Stimulated activated CD4-positive, alpha-beta T cell treated with anti-CD3 and anti-CD28 coated beads, Interleukin-15, amount 100 ng/mL, for 48 hours (primary cell): ENCODE data around the gene ADGRD1.

ENCODE experiments used
- DNase-seq, 2 donors: peaks; one replicate each; pipeline ENCODE4 v3.0.0-alpha.2; 2020; ENCODE audit warnings: low read depth in 2 of 2

ADGRD1 gene

DNA sequence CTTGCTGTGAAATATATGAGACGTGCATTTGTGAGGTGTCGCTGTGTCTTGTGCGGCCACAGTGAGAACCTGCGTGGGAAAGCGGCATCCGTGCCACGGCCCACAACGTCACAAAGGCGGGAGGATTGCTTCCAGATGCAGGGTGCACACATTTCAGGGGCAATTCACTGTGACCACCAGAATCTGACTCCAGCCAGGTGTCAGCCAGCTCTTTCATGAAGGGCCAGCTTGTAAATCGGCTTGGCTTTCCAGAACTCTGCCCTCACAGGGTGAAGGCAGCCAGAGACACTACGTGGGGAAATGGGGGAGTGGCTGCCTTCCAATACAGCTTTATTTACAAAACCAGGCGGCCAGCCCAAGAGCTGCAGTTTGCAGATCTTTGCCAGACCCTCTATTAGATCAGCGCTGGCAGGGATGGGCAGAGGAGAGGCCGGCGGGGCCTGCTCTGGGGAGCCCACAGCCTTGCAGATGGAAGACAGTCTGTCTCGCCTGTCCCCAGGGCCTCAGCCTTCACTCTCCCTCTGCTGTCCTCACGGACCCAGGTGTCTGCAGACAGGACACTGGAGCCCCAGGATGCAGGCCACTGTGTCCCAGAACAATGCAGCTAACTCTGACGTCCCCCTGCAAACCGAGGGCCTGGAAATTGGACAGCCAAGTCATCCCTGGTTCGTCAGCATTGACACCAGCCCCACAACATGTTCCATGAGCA is 53.5 kb downstream of the ADGRD1 start:
- DNase-seq: no peak

DNA sequence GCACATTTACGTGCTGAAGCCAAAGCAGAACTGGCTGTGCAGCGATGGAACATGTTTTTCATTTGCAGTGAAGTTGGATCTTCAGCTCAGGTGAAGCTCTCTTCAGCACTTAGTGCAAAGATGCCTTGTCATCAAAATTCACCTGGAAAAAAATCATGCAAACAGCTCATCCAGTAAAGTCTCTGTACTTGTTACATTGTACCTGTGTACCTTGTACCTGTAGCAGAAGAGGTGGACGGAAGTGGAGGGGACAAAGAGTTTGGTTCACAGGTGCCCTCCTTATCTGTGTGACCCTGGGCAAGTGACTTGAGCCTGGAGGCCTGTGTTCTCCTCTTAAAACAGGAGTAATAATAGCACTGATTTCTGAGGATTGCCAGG is 54.0 kb downstream of the ADGRD1 start:
- no peak for DNase-seq

DNA sequence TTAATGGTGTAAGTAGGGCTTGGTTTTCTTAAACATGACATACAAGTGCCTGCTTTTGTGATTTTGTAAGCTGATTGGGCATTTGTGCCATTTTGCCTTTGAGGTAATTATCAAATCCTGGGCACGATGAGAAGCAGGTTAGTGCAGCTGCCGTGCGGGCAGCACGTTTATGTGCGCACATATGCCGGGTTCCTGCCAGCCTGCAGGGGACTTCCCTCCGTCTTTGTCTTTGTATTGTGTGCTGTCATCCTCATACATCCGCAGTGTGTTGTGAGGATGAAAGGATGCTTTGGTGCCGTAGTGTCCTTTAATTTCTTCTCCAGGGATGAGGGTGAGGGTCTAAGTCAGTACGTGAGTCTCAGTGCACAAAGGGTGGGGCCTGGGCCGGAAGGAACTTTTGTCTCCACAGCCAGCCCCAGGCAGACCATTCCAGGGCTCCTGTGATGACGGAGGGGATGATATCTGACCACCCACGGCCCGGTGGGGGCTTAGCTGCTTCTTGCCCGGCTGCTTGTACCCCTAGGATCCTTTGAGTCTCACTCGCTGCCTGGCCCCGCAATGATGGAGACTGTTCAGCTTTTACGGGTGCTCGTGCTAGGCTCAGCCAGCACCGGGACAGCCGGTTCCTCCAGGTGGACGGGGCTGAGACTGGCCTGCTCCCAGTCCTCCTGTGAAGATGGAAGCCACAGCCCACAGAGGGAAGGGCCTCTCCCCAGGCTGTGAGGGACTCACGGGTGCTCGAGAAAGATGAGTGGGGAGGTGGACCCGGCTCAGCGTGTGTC is 54.6 kb downstream of the ADGRD1 start:
- DNase-seq: no peak

DNA sequence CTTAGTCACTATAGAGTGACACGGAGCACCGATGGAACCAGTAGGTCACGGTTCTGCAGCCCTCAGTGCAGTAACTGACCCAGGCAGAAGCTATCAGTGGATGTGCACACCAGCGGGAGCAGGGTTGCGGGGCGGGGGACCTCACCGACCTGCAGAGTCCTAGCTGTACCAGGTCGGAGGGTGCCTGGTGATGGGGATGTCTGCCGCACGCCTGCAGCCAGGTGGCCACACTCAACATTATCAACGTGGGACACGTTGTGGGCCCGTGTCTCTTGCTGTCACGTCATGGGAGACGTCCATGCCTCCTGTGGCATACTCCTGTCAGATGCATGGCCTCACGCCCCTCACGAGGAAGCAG is 55.2 kb downstream of the ADGRD1 start:
- DNase-seq: no peak

DNA sequence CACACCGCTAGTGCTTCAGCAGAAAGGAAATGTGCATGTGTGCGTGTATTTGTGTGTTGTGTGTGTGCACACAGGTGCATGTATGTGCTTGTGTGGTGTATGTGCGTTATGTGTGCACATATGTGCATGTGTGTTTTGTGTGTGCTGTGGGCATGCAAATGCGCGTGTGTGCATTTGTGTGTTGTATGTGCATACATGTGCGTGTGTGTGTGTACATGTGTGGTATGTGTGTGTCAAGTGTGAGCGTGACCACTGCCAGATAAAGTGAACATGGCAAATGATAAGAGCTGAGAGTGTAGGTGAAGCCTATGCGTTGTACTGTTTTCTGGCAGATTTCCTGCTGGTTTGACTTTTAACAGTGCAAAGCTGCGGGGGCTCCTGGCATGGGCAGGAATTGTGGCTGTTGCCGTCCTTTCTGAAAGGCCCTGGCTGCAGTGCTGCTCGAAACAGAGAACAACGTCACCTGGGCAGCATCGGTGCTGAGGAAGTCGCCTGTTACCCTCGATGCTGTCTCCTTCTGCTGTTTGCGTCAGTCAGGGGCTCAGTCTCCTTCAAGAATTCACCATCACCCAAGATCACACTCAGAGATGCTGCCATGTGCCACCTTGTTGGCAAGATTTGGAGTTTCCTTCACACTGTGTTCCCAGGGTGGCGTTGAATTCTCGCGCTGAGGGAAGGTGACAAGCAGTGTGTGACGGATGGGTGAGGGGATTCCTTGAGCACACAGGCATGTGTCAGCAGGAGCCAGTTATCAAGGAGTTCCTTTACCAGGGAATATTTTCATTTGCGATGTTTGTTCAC is 56.1 kb downstream of the ADGRD1 start:
- DNase-seq: no peak

DNA sequence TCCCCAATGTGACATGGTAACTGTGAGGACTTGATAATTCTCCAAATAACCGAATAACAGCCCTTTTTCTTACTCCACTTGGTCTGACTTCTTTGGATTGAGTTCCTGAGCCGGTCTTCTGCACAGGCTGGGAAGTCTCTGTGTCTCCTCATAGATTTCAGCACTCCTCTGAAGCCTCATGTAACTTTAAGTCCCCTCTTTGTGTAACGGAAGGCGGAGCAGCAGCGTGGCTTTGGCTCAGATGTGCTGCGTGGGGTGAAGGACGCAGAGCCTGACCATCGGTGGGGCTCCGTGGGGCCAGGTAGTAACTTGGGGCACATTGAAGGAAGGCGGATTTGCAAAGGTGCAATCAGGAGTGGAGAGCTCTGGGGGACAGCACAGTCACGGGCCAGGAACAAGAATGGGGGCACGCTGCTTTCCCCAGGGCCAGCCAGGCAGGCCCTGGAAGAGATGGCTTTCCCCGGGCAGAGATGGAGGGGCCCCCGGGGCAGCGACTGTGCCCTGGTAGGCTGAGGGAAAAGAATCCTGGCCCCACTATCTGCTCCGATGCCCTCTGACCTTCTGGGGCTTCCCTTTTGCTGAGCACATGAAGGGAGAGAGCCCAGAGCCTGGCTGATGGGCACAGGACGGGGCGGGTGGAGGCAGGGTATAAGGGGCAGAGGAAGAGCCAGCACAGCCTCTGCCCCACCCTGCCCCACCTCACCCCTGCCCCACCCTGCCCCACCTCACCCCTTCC is 56.9 kb downstream of the ADGRD1 start:
- DNase-seq: no peak

DNA sequence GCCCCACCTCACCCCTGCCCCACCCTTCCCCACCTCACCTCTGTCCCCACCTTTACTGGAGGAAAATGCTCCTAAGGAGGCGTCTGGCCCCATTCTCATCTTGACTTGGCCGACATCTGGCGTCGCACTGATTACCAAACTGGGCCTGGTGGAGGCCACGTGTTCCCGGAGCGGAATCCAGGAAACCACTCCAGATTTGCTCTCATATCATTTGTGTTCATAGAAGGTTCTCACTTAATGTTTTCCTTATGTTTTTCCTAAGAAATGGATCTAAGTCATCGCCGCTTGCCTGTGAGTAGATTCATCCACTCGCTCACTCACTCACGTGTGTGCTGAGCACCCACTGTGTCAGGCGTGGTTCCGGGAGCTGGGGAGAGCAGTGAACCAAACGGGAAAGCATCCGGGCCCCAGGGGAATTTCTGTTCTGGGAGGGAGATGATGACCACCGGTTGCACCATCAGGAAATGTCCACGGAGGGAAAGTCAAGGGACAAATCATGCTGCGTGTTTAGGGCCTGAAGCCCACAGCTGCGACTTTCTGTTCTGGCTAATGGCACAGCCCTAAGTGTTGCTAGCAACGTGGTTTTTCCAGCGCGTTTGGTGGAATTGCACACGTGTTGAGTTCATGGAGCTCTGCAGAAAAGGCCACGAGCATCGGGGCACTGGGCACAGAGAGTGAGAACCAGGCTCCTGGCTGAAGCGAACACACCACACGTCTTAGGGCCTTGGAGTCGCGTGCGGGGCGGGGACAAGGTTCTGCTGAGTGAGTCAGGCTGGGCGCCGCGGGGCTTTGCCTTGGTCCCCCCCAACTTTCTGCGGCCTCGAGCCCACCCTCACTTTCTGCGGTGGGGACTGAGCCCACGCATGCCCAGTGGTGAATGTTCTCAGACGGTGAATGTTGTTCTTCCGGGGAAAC is 57.7 kb downstream of the ADGRD1 start:
- DNase-seq: no peak

DNA sequence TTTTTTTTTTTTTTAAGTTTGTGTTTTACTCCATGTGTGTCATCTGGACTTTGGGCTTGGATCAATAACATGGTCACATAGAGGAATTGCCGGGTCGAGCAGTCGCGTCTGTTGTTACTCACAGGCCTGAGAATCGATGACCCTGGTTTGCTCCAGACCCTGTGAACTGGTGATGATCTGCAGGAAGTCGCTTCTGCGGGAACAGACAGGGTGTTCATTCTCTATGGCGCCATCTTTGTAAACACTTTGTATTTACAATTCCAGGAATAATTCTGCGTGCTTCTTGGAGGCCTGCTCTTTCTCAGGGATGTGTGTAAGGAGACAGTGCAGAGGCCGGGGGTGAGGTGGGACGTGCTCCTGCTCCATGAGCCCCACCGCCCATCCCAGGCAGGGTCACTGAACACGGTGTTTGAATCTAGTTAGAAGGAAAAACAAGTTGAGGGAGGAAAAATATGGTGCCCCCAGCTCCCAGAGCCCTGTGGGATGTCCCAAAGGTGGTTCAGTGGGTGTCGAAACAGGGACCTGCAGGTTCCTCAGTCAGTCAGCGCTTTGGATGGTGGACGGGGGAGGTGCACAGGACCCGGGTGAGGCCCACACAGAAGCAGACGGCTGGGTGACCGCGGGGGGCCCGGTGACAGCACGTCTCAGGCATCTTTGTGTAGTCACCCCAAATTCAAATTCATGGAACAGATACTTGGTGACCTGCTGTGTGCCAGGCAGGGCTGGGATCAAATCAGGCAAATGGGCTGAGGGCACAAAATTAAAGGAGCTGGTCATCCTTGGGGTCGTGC is 58.8 kb downstream of the ADGRD1 start:
- no peak for DNase-seq

DNA sequence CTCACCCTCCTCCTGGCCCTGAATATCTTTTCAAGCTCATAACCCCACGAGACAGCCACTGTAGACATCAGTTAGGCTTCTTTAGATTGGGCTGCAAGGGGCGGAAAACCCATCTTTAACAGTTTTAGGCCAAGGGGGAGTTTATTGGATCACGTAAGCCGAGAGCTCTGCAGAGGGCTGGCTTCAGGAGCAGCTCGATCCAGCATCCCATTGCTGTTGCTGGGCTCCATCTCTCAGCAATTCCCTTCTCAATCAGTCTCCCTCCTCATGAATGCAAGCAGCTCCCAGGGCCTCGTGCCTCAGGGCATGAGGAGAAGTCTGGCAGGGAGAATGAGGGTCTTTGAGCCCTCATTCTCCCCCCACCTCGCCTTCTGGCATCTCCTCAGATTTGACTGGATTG is 59.4 kb downstream of the ADGRD1 start:
- no peak for DNase-seq

DNA sequence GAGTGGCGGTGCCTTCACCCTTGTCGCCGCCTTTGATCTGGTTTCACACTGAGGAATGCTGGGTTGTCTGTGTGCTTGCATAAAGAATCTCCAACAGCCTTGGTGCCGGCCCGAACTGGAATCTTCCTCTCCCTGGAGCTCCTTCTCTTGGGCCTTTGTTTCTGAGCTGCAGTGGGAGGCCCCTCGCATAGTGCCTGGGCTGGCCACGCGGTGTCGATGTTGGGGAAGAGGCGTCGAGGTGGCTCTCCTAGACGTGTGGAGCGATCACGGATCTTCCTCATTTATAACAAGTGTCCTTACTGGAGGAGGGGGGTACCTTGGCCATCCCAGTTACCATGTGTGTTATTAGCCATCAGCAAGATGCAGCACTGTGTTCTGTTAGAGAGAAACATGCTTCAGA is 60.6 kb downstream of the ADGRD1 start:
- DNase-seq: no peak

DNA sequence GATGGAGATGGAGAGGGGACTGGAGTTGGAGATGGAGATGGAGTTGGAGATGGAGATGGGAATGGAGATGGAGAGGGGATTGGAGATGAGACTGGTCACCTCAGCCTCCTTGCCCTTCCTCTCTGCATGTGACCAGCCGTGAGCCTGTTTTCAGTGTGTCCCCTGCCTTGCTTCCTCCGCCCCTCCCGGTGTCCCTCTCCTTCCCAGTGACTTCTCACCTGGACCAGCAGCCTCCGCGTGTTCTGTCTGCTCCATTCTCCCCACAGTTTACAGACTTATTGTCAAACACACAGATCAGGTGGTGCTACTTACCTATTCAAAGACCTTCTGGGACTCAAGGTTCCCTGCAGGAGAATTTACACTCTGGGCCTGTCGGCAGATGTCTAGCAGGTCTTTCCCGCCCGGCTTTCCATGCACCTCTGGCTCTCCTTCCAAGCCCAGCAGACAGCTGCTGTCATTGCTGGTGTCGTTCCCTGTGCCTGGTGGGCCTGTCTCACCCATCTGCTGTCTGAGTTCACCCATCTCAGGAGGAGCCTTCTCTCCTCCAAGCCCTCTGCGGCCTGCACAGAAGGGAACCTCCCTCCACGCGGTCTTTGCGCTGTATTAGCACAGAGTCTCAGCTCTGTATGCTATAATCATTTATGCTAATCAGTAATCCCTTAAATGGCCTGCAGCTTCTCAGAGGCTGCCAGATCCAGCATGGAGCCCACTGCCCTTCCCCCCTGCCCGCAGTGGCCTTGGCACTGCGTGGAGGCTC is 62.1 kb downstream of the ADGRD1 start:
- no peak for DNase-seq

DNA sequence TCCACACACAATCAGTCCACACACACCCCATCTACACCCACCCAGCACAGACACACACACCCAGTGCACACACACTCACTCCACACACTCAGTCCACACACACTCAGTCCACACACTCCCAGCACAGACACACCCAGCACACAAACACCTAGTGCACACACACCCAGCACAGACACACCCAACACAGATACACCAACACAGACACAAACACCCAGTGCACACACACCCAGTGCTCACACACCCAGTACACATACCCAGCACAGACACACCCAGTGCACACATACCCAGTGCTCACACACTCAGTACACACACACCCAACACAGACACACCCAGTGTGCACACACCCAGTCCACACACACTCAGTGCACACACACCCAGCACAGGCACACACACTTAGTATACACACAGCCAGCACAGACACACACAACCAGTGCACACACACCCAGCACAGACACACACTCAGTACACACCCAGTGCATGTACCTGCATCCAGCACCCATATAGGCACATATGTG is 63.8 kb downstream of the ADGRD1 start:
- no peak for DNase-seq

DNA sequence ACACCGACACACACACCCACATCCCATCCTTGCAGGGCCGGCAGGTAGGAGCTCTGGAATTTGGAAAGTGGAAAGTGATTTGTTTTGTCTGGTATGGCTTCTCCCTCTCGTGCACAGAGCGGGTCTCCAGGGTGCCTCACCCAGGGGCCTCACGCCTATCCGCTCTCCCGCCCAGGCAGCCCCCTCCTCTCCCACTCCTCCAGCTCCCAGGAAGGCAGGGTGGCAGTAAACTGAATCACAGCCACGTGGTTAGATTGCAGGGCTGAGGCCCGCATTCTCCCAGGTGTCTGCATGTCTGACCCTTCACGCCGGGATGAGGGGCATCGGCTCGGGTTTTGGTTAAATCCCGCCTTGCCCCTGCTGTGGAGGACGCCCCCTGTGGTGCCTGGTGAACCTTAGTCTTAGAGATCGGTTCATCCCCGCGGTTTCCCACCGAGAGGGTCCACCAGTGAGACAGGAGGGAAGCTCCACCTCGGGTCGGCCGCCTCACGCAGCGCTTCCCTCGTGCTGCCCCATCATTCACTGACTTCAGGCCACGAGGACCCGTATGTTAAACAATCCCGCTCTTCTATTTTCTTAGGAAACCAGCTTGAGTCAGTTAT is 64.4 kb downstream of the ADGRD1 start:
- DNase-seq: no peak

DNA sequence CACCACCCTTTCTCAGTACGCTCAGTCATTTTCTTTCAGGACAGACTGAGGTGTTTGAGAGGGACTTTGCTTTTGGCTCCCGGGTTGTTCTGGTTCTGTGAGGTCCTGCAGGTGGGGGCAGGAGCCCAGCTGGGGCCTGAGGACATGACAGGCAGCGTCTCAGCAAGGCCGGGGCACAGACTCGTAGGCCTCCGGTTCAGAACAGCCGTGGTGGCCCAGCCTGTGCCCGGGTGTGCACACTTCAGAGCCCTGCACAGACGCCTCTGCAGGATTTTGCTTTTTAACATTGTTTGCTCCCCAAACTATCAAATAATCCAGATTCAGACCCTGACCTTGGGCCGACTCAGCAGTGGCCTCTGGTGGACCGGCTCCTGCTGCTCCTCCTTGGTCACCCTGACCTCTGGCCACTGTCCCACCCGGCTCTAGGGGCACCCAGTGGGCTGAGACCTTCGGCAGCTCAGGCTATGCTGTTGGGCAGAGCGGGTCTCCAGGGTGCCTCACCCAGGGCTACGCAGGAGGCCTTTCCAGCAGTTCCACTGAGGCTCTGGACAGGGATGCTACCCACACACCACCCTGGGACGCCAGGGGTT is 65.2 kb downstream of the ADGRD1 start:
- DNase-seq: no peak

DNA sequence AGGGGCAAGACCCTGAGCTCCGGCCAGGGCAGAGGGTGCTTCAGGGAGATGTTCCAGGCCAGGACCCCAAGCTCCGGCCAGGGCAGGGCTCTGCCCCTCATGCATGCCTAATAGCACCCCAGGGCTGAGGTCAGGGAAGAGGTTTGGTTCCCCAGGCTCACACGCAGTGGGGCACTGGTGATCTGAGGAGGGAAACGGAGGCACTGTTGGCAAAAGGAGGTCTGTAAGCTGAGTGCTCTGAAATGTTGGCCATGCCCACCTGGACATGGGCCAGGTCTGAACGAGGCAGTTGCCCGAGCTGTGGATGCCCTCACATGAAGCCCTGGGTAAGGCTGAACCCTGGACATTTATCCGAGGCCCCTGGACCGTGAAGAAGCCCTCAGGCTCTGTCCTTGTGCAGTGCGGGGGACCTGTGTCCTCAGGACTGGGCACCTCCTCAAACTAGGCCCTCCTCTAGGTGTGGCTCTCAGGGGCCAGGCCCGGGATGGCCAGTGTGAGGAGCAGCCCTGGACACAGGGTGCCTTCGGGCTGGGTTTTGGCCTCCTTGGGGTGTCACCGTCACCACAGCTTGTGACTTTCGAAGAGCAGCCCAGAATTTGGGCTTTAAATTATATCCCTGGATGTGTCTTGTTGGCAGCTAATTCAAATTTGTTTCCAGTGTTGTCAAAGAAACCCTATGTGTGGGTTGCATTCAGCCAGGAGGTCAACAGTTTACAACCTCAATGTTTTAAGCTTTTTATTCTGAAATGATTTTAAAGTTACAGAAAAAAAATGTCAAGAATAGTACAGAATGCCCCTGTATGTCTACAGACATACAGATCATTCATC is 66.8 kb downstream of the ADGRD1 start:
- no peak for DNase-seq

DNA sequence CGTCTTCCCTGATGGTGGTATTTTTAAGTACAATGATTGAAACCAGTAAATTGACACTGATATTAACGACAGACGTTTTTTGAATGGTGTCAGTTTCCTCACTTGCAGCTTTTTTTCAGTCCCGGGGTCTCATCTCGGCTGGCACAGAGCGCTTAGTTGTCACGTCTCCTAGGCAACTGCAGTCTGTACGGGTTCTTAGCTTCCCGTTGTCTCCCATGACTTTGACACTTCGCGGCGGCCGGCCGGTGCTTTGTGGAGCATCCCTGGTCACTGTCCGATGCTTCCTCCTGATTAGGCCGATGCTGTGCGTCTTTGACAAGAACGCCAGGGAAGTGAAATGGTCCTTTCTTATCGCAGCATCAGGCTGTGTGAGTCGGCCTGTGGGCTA is 67.4 kb downstream of the ADGRD1 start:
- no peak for DNase-seq

DNA sequence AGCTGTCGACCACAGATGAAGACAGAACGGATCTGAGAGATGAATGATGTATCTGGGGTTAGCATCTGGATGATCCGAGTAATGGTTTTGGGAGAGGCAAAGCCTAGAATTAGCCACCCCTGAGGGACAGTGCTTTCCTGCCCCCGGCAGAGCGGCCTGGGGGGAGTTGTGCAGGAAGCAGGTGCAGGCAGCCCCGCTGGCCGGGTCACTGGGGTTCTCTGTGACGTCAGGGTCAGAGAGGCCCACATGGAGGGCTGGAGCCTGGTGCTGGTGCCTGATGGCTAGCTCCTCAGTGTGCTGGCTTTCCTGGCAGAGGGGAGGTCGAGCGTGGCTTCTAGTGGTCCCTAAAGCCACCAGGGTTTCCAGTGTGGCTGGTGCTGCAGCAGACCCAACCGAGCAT is 70.3 kb downstream of the ADGRD1 start:
- no peak for DNase-seq

DNA sequence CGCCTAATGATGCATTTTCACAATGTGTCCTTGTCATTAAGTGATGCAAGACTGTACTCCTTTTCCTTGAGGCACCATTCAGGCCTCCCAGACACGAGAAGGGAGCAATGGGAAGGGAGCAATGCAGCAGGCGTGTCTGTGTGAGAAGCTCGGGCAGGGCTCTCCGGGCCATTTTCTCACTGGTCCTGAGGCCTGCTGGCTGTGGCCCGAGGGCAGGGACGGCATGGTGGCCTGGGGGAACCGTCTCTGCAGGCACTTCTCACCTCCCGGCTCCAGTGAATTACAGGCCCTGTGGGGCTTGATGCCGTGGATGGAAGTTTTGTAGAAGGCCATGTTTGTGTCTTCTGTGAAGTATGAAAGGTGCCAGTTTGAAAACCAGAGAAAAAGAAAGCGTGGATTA is 71.0 kb downstream of the ADGRD1 start:
- DNase-seq: no peak
